GM12878 (cell line): ENCODE data around the gene MS4A1. TPM values are rescaled to one million over a fixed set of nuclear protein-coding genes. Genes with fewer than 3 reads are reported as not detected.

Experiments used
- BRCA1 ChIP-seq: IDR thresholded peaks from 2 replicates; pipeline ENCODE4 v1.6.1; 2011; ENCODE audit warnings: low read depth, low read length, improper control_type of control experiment
- CREB1 ChIP-seq: IDR thresholded peaks from 2 replicates; pipeline ENCODE4 v1.6.1; 2012; ENCODE audit warnings: low read depth, mild to moderate bottlenecking, inconsistent platforms
- CREM ChIP-seq: IDR thresholded peaks from 2 replicates; pipeline ENCODE4 v1.6.1; 2014; ENCODE audit warnings: antibody characterized with exemption, low read depth
- DPF2 ChIP-seq: fragments of 450-650 bp; IDR thresholded peaks from 2 replicates; pipeline ENCODE4 v1.6.1; 2017; ENCODE audit warnings: mild to moderate bottlenecking
- ETV6 ChIP-seq, 2 experiments: fragments of 450-650 bp in 1 of 2; IDR thresholded peaks in 1 of 2; conservative IDR thresholded peaks in 1 of 2; 2 replicates each; pipeline ENCODE4 v1.6.1; 2014; ENCODE audit warnings: antibody characterized with exemption in 1 of 2, borderline replicate concordance in 1 of 2, low read depth in 1 of 2, mild to moderate bottlenecking in 1 of 2, moderate library complexity in 1 of 2
- EZH2 ChIP-seq: IDR thresholded peaks from 2 replicates; pipeline ENCODE4 v1.6.1; 2012; ENCODE audit warnings: low read depth, mild to moderate bottlenecking, control low read depth, inconsistent platforms, low read length, borderline replicate concordance; ENCODE audit not compliant: control insufficient read depth
- FOXM1 ChIP-seq: IDR thresholded peaks from 2 replicates; pipeline ENCODE4 v1.6.1; 2012; ENCODE audit warnings: low read depth, mild to moderate bottlenecking, inconsistent platforms, low read length, moderate library complexity
- HCFC1 ChIP-seq: fragments of 150-350 bp; IDR thresholded peaks from 2 replicates; pipeline ENCODE4 v1.6.1; 2014; ENCODE audit warnings: low read length
- HDAC6 ChIP-seq: fragments of 200-600 bp; sonication (generic); IDR thresholded peaks from one replicate; pipeline ENCODE4 v1.8.0; 2017; ENCODE audit warnings: antibody characterized with exemption; ENCODE audit not compliant: unreplicated experiment
- IRF5 ChIP-seq: fragments of 450-650 bp; IDR thresholded peaks from 2 replicates; pipeline ENCODE4 v1.6.1; 2017; ENCODE audit warnings: borderline replicate concordance
- KAT2A ChIP-seq: conservative IDR thresholded peaks from 2 replicates; pipeline ENCODE4 v1.6.1; 2011; ENCODE audit warnings: low read depth, low read length; ENCODE audit not compliant: control insufficient read depth
- MAX ChIP-seq: IDR thresholded peaks from 2 replicates; pipeline ENCODE4 v1.6.1; 2012; ENCODE audit warnings: low read depth, low read length, improper control_type of control experiment
- POLR2AphosphoS5 ChIP-seq: IDR thresholded peaks from 2 replicates; pipeline ENCODE4 v1.6.1; 2011; ENCODE audit warnings: mild to moderate bottlenecking, low read length, inconsistent platforms
- RBBP5 ChIP-seq: fragments of 200-600 bp; sonication (generic); conservative IDR thresholded peaks from 2 replicates; pipeline ENCODE4 v1.6.1; 2016
- SP1 ChIP-seq: IDR thresholded peaks from one replicate; pipeline ENCODE4 v1.6.1; 2011; ENCODE audit warnings: low read depth, low read length
- ZNF217 ChIP-seq: fragments of 450-650 bp; IDR thresholded peaks from 2 replicates; pipeline ENCODE4 v1.6.1; 2017; ENCODE audit warnings: antibody characterized with exemption, mild to moderate bottlenecking
- ZNF687 ChIP-seq: fragments of 450-650 bp; IDR thresholded peaks from 2 replicates; pipeline ENCODE4 v1.6.1; 2017; ENCODE audit warnings: mild to moderate bottlenecking, moderate library complexity
- polyA plus RNA-seq, 11 experiments: library from polyadenylated mRNA; depleted of rRNA in 4 of 11; unstranded in 6 of 11; stranded (reverse) in 5 of 11; fragments of >200 nt; fragmentation: Nextera tagmentation in 4 of 11; fragmentation: Illumina TruSeq in 1 of 11; extraction: Ambion mirVana in 4 of 11; extraction: Trizol in 1 of 11; gene quantifications; 1 replicate in 1 of 11; 2 replicates in 10 of 11; pipeline versions ENCODE4 v1.2.1 to v1.2.3, GENCODE V29; 2011 to 2016; ENCODE audit warnings: inconsistent platforms in 2 of 11, missing spikeins in 2 of 11, low read depth in 1 of 11
- total RNA-seq, 4 experiments: library from RNA; depleted of rRNA in 3 of 4; stranded (reverse); fragments of >200 nt in 3 of 4; fragmentation: Illumina TruSeq in 1 of 4; extraction: Trizol in 1 of 4; gene quantifications; 2 replicates each; pipeline versions ENCODE4 v1.2.1 to v1.2.3, GENCODE V29; 2013 to 2021
- TF ChIP-seq, protein P1 (sequence below): fragments of 450-650 bp; IDR thresholded peaks from 2 replicates; pipeline ENCODE4 v1.6.1; 2018; ENCODE audit warnings: mild to moderate bottlenecking, low read depth, moderate library complexity; ENCODE audit not compliant: partially characterized antibody
- TF ChIP-seq, protein P2 (sequence below): fragments of 150-350 bp; IDR thresholded peaks from 2 replicates; pipeline ENCODE4 v1.6.1; 2014; ENCODE audit warnings: mild to moderate bottlenecking, low read depth, low read length
- TF ChIP-seq, protein P3 (sequence below): fragments of 450-650 bp; IDR thresholded peaks from 2 replicates; pipeline ENCODE4 v1.6.1; 2016; ENCODE audit warnings: mild to moderate bottlenecking

Gene MS4A1
- total and polyA plus RNA-seq, 10 of the 15 experiments (the other 5 are each of a cell fraction or from before 2014, with no cell fraction given), result 329 to 2,106 (median 687) TPM

DNA sequence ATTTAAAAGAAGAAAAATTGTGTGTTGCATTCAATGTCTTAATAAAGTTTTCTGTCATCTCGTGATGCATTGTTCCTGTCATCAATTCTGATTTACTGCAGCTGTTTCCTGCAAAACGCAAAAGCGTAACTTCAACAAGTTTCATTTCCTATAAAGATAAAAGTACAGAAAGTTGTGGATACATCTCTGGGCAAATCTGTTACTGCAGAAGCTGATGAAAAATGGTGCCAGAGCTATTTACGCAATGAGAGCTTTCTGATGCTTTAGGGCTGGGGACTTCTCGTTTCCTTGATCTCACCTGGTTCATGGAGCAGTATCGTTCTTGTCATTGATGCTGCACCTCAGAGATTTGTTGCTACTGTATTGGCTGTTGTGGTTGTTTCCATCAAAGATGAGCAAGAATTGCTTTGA, 21.4 kb downstream of the MS4A1 start (continued):
- TF ChIP-seq, protein P1, sequence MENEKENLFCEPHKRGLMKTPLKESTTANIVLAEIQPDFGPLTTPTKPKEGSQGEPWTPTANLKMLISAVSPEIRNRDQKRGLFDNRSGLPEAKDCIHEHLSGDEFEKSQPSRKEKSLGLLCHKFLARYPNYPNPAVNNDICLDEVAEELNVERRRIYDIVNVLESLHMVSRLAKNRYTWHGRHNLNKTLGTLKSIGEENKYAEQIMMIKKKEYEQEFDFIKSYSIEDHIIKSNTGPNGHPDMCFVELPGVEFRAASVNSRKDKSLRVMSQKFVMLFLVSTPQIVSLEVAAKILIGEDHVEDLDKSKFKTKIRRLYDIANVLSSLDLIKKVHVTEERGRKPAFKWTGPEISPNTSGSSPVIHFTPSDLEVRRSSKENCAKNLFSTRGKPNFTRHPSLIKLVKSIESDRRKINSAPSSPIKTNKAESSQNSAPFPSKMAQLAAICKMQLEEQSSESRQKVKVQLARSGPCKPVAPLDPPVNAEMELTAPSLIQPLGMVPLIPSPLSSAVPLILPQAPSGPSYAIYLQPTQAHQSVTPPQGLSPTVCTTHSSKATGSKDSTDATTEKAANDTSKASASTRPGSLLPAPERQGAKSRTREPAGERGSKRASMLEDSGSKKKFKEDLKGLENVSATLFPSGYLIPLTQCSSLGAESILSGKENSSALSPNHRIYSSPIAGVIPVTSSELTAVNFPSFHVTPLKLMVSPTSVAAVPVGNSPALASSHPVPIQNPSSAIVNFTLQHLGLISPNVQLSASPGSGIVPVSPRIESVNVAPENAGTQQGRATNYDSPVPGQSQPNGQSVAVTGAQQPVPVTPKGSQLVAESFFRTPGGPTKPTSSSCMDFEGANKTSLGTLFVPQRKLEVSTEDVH, result no peak
- TF ChIP-seq EZH2 (no peak), CREM (peak; percentile 61), SP1 (no peak), ZNF687 (no peak), ETV6 (conservative IDR thresholded peaks at IDR 0.05 in 1 of 2, IDR thresholded peaks at IDR 0.05 in 1 of 2; ENCODE audit: borderline replicate concordance in 1 of 2, low read depth in 1 of 2) (peak in 1 of 2 experiments; percentile 98; a peak in 2 of 4 replicates), CREB1 (peak; percentile 70; the same call in 1 of the 2 replicates), RBBP5 (no peak), MAX (no peak), FOXM1 (peak; percentile 83), ZNF217 (no peak), DPF2 (no peak), HCFC1 (no peak), POLR2AphosphoS5 (no peak), BRCA1 (no peak), KAT2A (no peak), HDAC6 (no peak), IRF5 (no peak)
- TF ChIP-seq, protein P2, sequence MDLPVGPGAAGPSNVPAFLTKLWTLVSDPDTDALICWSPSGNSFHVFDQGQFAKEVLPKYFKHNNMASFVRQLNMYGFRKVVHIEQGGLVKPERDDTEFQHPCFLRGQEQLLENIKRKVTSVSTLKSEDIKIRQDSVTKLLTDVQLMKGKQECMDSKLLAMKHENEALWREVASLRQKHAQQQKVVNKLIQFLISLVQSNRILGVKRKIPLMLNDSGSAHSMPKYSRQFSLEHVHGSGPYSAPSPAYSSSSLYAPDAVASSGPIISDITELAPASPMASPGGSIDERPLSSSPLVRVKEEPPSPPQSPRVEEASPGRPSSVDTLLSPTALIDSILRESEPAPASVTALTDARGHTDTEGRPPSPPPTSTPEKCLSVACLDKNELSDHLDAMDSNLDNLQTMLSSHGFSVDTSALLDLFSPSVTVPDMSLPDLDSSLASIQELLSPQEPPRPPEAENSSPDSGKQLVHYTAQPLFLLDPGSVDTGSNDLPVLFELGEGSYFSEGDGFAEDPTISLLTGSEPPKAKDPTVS, result no peak
- TF ChIP-seq, protein P3, sequence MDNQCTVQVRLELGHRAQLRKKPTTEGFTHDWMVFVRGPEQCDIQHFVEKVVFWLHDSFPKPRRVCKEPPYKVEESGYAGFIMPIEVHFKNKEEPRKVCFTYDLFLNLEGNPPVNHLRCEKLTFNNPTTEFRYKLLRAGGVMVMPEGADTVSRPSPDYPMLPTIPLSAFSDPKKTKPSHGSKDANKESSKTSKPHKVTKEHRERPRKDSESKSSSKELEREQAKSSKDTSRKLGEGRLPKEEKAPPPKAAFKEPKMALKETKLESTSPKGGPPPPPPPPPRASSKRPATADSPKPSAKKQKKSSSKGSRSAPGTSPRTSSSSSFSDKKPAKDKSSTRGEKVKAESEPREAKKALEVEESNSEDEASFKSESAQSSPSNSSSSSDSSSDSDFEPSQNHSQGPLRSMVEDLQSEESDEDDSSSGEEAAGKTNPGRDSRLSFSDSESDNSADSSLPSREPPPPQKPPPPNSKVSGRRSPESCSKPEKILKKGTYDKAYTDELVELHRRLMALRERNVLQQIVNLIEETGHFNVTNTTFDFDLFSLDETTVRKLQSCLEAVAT, result no peak
